Left ventricle myocardium inferior (tissue), 1 donor: ENCODE results near the gene PRAMEF17. TPM values are rescaled to one million over a fixed set of nuclear protein-coding genes. Genes with fewer than 3 reads are reported as not detected.
"Not testable (repeated sequence)": the region's sequence is repeated elsewhere in the genome, so short reads cannot be mapped to it uniquely, and the experiment has no call there.

Experiments
- DNase-seq: peaks from one replicate; pipeline ENCODE4 v3.0.0-alpha.2; 2020
- H3K27ac ChIP-seq: fragments of 200-600 bp; replicated peaks from 2 replicates; pipeline ENCODE4 v1.8.0; 2021
- H3K27me3 ChIP-seq: fragments of 200-600 bp; 2 replicates; pipeline ENCODE4 v1.8.0; 2021; ENCODE audit warnings: low read depth
- H3K36me3 ChIP-seq: fragments of 200-600 bp; 2 replicates; pipeline ENCODE4 v1.8.0; 2021
- H3K4me1 ChIP-seq: fragments of 200-600 bp; 2 replicates; pipeline ENCODE4 v1.8.0; 2021
- H3K4me3 ChIP-seq: fragments of 200-600 bp; 2 replicates; pipeline ENCODE4 v1.8.0; 2021; ENCODE audit warnings: mild to moderate bottlenecking, moderate library complexity
- H3K9me3 ChIP-seq: fragments of 200-600 bp; replicated peaks from 2 replicates; pipeline ENCODE4 v1.8.0; 2021
- CTCF ChIP-seq: fragments of 200-600 bp; IDR thresholded peaks from 2 replicates; pipeline ENCODE4 v1.8.0; 2021; ENCODE audit warnings: antibody characterized with exemption, mild to moderate bottlenecking, borderline replicate concordance
- intact Hi-C: fragments of 100-400 bp; cut with micrococcal nuclease; formaldehyde crosslinking; loops from one replicate; pipeline ENCODE4 v1.11.0; 2022
- total RNA-seq: library from RNA; stranded (reverse); fragmentation: NEBNext Ultra II Directional; extraction: Animal tissue kit (Norgen Biotek cat#: 25700); gene quantifications from one replicate; pipeline ENCODE4 v1.2.1, GENCODE V29; 2021
- donor health status: DM: no; HTN: yes; CAD: no; lungs with severe emphysema.

Gene PRAMEF17
- total RNA-seq, 1 donor from 2014 or later = not detected

DNA sequence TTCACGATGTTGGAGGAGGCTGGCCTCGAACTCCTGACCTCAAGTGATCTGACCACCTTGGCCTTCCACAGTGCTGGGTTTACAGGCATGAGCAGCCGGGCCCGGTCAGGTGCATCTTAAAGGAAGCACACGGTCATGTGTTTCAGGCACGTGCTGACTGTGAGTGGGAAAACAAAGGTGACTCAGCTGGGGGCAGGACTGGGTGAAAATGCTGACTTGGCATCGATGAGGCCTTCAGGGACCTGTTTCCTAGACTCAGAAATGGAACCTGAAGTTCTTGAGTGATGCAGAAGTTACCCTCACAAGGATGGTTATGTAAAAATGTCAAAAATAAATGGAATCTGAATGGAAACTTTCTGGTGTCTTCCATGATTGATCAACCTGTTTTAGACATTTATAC lies 3.6 kb downstream of the PRAMEF17 start:
- H3K27ac ChIP-seq, H3K9me3 ChIP-seq, intact Hi-C loops, H3K4me3 ChIP-seq, H3K4me1 ChIP-seq, H3K36me3 ChIP-seq, DNase-seq: not testable (repeated sequence)
- peaks cover 43% of the 10 kb centered on the region for H3K27me3 ChIP-seq

- not testable (repeated sequence) for H3K4me3 ChIP-seq, H3K27ac ChIP-seq
These were observed 5.3 kb downstream of the PRAMEF17 start for GRCh38 chr1:13394761-13395160.

GRCh38 chr1:13395311-13395710 lies 5.9 kb downstream of the PRAMEF17 start:
- H3K9me3 ChIP-seq, intact Hi-C loops, DNase-seq, H3K4me1 ChIP-seq, H3K4me3 ChIP-seq, H3K36me3 ChIP-seq, H3K27ac ChIP-seq: not testable (repeated sequence)
- peaks cover 48% of the 10 kb centered on the region for H3K27me3 ChIP-seq

More at GRCh38 chr1:13394761-13395160, 5.3 kb downstream of the PRAMEF17 start:
- peaks cover 46% of the 10 kb centered on the region for H3K27me3 ChIP-seq
- H3K4me1 ChIP-seq, H3K9me3 ChIP-seq, intact Hi-C loops, H3K36me3 ChIP-seq, DNase-seq: not testable (repeated sequence)

- no peak for TF ChIP-seq CTCF
- Histone ChIP-seq H3K4me1 (no peaks in the 10 kb centered on the region), H3K36me3 (no peaks in the 10 kb centered on the region), H3K9me3 (peaks cover 5% of the 10 kb centered on the region), H3K4me3 (no peak overlapping the region), H3K27me3 (peaks cover 43% of the 10 kb centered on the region), H3K27ac (no peak overlapping the region)
- no peak for DNase-seq
- intact Hi-C loops = no loop called here
These were observed 18.4 kb downstream of the PRAMEF17 start for GRCh38 chr1:13407811-13408210.

- H3K4me1 ChIP-seq = not testable (repeated sequence)
These were observed 20.7 kb downstream of the PRAMEF17 start, which contains the start of gene PRAMEF20 for GRCh38 chr1:13410150-13410549. PRAMEF20 (plus strand) TSS chr1:13410450; CDS start chr1:13416355, 5,905 bp downstream.

DNA sequence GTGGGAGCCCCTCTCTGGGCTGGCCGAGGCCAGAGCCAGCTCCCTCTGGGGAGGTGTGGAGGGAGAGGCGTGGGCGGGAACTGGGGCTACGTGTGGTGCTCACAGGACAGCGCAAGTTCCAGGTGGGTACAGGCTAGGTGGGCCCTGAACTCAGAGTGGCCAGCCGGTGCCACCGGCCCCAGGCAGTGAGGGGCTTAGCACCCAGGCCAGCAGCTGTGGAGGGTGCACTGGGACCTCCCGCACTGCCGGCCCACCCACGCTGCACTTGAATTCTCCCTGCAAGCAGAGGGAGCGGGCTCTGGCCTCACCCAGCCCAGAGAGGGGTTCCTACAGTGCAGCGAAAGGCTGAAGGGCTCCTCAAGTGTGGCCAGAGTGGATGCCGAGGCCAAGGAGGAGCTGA lies 41.1 kb downstream of the PRAMEF17 start:
- Histone ChIP-seq H3K27me3 (peaks cover 36% of the 10 kb centered on the region), H3K4me1 (peaks cover 4% of the 10 kb centered on the region), H3K4me3 (no peak overlapping the region), H3K27ac (no peak overlapping the region), H3K9me3 (peaks cover 10% of the 10 kb centered on the region), H3K36me3 (no peaks in the 10 kb centered on the region)
- DNase-seq = no peak
- no peak for TF ChIP-seq CTCF
- intact Hi-C loops = no loop called here

More at GRCh38 chr1:13410150-13410549, 20.7 kb downstream of the PRAMEF17 start, which contains the start of gene PRAMEF20:
- H3K9me3 ChIP-seq, DNase-seq, intact Hi-C loops, H3K4me3 ChIP-seq, H3K36me3 ChIP-seq, H3K27ac ChIP-seq: not testable (repeated sequence)
- H3K27me3 ChIP-seq = peaks cover 55% of the 10 kb centered on the region

- peaks cover 6% of the 10 kb centered on the region for H3K4me1 ChIP-seq
- H3K4me3 ChIP-seq = no peak overlapping the region
- H3K27ac ChIP-seq = no peak overlapping the region
- TF ChIP-seq CTCF = no peak
- DNase-seq = no peak
- intact Hi-C loops = no loop called here
- no peaks in the 10 kb centered on the region for H3K36me3 ChIP-seq
- peaks cover 10% of the 10 kb centered on the region for H3K9me3 ChIP-seq
- peaks cover 35% of the 10 kb centered on the region for H3K27me3 ChIP-seq
These were observed 42.8 kb downstream of the PRAMEF17 start for GRCh38 chr1:13432251-13432650.

- H3K4me3 ChIP-seq, H3K36me3 ChIP-seq, H3K4me1 ChIP-seq, intact Hi-C loops, H3K27ac ChIP-seq, DNase-seq: not testable (repeated sequence)
- Histone ChIP-seq H3K9me3 (peaks cover 10% of the 10 kb centered on the region), H3K27me3 (peaks cover 31% of the 10 kb centered on the region)
These were observed 44.4 kb downstream of the PRAMEF17 start for GRCh38 chr1:13433694-13434358.
